Stimulated activated CD8-positive, alpha-beta memory T cell treated with anti-CD3 and anti-CD28 coated beads, Interleukin-4, amount 100 ng/mL, for 48 hours (primary cell): ENCODE measurements around the gene RBM4.

ENCODE experiments used
- DNase-seq: peaks from one replicate; pipeline ENCODE4 v3.0.0-alpha.2; 2020

RBM4 gene

GRCh38 chr11:66691311-66691980 lies 52.9 kb downstream of the RBM4 start:
- no peak for DNase-seq

DNA sequence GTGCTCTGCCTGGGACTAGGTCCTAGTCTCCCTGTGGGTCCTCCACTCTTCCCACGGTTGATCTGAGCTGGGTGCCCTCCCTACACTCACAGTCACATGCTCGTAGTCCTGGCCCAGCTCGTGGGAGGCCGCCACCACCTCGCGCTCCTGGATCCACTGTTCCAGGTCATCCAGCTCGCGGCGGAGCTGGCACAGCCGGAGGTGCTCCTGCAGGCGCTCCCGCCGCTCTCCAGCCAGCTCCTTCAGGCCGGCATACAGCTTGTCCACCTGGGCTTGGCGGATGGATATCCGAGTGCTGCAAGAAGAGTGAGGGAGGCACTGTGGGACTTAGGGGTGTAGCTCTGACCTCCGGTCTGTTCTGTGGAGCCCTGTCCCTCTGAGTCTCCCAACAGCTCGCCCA lies 53.9 kb downstream of the RBM4 start:
- no peak for DNase-seq

DNA sequence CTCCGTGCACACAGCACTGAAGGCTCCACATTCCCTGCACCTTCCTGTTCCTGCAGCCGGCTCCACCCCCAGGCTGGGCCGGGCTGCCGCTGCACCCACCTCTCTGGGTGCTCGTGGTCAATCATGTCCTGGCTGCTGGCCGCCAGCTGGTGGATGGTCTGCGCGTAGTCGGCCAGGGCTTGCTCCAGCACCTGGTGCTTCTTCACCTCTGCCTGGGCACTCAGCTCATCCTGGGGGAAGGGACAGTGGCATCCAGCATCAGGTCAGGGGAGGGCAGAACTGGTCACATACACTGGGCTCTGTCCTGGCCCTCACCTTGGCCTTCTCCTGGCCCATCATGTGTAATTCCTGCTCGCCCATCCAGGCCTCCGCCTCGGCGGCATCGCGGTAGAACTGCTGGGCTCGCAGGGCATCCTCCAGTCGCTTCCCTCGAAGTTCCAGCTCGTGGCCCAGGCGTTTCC lies 54.4 kb downstream of the RBM4 start:
- no peak for DNase-seq

GRCh38 chr11:66693356-66694055 lies 55.0 kb downstream of the RBM4 start:
- DNase-seq, result no peak

DNA sequence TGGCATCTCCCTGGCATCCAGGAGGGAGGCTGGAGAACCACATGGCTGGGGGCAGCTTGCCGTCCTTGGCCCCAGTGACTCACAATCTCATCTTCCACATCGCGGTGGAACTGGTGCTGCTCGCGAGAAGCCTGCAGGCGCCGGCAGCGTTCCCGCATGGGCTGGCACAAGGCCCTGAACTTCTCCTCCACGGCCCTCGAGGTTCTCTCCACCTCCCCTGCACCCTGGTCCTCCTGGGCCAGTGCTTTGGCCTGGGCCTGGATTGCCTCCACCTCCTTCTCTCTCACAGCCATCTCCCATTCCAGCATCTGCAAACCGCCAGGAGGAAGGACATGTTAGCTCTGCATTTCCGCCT lies 55.5 kb downstream of the RBM4 start:
- no peak for DNase-seq

- peak; percentile 92 for DNase-seq
Measured at GRCh38 chr11:66694732-66695207, 56.3 kb downstream of the RBM4 start.
